Fibroblast of skin of left biceps (primary cell): ENCODE measurements around the gene GPR63.

Experiments used
- DNase-seq, 2 experiments: peaks; one replicate each; pipeline ENCODE4 v3.0.0-alpha.2; 2013; ENCODE audit warnings: low read depth in 2 of 2

The GPR63 gene

DNA sequence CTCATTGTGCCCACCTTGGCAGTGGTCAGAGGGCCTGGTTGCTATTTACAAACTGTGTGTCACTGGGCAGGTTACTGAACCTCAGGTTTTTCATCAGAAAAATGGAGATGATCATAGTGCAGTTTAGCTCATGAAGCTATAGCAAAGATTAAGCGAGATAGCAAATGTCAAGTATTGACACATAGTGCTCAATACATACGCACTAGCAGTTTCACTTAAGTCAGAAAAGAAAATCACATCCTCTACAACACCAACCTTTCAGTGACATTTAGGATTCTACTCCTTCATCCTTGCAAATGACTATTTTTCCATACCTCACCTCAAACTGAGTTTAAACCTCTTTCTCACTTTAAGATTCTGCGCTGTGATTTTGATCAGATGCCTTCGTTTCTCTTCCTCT lies 16.2 kb downstream of the GPR63 start:
- DNase-seq: no peak

DNA sequence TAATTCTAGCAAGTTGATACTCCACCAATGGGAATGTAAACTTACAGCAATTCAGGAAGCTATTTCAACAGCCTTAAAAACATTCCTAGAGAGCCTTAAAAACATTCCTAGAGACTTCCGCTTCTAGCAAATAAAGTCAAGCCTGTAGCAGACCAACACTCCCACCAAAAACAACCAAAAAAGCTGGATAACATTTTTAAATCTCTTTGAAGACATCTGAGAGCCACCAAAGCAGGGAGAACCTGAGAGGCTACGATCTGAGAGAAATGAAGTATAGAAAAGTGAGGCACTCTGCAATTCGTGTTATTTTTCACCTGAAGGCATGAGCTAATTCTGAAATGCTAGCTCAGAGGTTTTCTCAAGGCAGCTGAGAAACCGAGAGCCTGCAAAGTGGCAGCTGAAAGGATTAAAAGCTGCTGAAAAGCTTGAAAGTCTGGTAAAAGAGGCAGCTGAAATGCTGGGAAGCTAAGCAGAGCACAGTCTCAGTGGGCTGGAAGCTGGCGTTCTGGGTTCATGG lies 20.9 kb downstream of the GPR63 start:
- no peak for DNase-seq

DNA sequence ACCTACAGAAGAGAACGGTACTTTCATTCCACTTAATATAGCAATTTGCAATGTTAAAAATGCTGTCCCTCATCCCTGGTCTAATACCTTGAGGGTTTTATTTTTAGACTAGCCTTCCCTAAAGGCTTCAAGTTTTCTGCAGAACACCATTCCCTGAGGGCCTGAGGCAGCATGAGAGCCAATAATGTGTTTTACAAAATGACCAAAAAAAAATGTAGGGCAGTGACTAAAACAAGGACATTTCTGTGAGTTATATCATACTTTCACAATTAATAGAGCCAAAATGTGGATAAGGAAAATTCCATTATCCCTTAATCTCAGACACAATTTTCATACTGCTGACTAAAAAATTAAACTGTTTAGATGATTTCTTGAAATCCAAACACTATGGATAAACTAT lies 22.7 kb downstream of the GPR63 start:
- no peak for DNase-seq

DNA sequence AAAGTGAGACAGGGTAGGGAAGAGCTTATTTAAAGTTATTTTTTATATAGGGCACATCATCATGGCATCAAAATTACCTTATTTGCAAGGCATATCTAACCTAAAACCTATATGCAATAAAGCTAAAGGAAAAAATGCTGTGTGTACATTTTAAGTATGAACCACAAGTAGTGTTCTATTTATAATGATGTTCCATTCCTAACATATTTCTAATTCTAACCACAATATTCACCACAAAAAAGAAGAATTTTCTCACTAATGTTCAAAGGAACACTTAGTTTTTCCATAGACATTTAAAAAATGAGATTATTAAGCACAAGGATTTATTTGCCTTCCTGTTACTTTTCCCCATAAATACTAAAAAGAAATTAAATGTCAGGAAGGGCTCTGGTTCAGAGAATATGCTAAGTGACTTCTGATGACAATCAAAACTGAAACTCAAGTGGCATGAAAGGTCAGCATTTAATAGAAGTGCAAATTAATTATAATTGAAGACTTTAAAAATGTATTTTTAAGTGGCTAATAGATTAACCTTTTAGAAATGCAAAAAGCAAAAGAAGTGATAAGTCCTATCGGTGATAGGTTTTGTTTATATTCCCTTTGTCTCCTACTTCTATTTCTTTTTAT lies 25.1 kb downstream of the GPR63 start:
- peak; percentile 19 to 21 for DNase-seq

DNA sequence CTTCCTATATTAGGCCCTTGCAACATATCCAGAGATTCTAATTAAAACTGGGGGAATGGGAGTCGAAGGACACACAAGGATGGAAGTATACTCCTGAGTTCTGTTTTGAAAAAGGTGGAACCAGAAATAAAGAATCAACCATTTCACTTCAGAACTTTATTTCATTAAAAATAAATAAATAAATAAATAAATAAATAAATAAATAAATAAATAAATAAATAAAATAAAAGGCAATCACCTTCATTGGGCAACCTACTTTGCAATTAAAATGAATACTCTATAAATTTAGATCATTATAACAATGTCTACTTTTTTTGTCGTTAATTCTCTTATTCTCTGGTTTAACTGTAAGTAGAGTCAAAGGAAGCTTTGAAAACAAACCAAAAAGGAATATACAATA lies 25.6 kb downstream of the GPR63 start:
- DNase-seq: no peak

DNA sequence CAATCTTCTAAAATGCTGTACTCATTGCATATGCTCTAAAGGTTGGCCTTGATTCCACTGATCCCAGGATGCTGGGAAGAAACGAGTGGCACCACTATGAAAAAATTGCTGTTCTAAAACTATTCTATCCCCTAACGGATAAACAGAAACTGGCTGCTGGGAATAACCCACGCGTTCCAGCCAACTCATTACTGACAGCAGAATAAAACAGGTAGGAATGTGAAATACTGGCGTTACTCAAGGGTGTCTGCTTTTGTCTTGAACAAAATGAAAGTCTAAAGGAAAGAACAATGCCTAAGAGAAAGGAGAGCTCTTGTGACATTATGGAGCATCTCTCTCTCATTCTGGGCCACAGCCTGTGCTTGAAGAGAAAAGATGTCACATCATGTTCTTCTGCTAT lies 26.1 kb downstream of the GPR63 start:
- DNase-seq: no peak

DNA sequence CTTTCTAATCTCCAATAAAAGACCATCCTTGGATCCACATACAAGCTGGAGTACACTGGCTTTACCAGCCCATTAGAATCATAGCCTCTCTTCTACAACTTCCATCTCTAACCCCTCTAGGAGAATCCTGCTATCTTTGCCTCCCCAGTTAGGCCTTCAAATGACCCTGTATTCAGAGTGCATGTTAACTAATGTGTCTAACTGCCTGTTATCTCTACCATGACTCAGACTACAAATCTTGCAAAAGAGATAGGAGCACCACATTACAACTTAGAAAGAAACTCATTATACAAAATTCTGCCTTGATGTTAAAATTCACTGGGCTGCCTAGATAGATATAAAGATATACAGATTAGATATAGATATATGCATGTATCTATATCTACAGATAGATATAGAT lies 28.2 kb downstream of the GPR63 start:
- DNase-seq: no peak

DNA sequence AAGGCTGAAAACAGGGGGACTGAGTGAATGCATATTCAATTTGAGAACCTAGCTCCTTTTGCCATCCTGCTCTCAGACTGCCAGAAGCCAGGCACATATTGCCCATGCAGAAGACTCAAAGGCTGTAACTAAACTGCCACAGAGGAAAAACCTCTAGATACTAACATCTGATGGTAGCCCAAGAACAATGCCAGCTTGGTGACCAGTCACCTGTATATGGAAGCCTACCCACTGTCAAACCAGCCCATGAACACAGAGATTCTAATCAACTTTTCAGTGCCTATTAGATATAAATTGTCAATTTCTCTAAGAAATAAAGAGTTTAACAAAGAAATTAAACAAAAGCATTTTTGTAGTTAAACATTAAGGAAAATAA lies 34.2 kb downstream of the GPR63 start:
- DNase-seq: no peak

DNA sequence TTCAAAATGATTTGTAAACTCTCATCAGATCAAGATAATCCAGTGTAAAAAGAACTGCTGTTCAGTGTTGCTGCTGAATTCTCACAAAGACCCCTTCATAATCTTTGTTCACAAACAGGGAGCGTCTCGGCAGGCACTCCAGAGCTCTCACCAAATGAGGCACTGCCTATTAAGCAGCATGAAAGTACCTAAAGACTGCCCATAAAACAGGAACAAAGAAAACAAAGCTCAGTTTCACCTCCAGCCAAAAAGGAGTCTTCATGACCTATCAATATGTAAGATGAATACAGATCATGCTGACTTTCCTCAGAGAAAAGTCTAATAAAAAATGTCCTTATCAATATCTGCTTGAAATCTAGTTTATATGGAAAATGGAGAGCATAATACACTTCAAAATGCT lies 41.8 kb downstream of the GPR63 start:
- DNase-seq: no peak

DNA sequence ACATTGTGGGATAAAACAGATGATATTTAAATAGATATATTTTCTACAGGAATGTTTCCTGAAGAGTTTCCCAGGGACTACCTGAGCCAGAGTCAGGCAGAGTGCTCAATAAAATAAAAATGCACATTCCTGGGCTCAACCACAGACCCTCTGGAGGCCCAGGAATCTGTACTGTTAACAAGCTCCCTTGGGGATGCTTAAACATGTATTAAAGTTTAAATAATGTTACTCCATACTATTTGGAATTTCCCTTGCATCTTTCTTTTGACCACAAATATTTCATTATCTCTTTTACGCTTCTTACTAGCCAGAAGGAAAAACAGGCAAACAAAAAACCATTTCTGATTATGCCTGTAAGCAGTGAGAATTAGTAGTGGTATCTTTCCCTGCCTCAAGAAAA lies 42.3 kb downstream of the GPR63 start:
- peak; percentile 36 to 45 for DNase-seq

DNA sequence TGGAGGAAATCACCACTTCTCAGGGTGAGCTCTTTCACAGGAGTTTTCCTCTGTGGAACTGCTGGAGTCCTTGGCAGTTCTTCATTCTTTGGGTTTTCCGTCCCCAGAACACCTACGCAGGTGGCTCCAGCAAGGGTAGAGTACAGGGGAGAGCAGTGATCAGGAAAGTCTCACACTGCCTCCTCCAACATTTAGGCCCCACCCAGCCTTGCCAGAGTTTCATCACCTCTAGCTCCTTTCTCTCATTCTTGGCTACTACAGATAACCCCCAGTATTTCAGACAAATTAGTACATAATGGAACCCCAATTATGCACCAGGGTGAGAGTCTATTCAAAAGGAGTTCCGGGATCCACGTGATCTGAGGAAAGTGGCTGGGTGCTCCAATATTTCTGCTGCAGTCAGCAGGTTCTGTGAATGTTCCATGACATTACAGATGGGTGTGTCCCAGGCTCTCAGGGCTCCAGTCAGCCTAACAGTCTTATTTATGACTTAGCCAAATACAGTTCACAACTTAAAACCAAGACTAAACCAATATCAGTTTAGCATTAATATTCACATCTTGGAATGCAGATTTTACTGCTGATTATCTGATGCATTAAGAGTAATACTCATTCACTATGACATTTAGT lies 44.6 kb downstream of the GPR63 start:
- DNase-seq: no peak

DNA sequence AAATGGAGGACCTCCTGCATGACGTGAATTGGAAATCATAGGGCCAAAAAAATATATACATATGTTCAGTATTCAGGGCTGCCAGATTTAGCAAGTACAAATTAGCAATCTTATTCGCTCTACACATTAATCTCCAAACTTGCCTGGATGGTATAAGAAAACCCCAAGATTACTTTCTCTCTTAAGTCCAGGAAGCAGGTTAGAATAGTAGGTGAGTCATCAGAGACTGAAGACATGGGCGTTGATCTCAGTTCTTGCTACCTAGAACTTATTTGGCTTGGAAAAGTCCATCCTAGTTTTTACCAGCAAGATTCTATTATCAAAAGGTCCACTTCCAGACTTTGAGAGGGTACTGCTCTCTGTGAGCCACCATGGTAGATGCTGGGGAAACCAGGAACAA lies 47.4 kb downstream of the GPR63 start:
- no peak for DNase-seq

DNA sequence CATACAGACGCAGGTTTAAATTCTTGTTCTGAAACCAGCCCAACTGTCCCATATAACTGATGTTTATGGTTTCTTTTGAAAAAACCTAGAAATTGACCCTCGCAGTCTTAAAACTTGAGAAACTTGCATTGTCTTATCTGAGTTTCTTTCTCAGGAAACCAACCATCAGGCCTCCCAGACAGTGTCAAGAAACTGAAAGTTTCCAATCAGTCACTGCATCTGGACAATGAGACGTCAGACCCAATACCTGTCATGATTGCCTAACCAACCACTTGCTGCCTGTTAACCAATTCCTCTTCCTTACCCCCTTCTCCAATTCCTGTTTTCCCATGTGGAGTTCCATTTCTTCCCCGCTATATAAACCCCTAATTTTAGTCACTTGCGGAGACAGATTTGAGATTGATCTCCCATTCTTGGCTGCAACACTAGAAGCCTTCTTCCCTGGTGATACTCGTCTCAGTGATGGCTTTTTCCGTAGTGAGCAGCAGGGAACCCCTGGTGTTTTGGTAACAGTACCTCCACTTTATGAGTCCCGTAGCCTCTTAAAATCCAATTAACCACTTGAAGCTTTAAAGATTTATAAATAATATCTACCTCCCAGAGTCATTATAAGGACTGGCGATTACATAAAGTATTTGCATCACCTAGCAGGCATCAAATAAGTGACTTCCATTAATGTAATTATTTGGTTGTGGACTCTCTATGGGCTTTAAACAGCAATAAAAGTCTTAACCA lies 49.3 kb downstream of the GPR63 start:
- DNase-seq: no peak

DNA sequence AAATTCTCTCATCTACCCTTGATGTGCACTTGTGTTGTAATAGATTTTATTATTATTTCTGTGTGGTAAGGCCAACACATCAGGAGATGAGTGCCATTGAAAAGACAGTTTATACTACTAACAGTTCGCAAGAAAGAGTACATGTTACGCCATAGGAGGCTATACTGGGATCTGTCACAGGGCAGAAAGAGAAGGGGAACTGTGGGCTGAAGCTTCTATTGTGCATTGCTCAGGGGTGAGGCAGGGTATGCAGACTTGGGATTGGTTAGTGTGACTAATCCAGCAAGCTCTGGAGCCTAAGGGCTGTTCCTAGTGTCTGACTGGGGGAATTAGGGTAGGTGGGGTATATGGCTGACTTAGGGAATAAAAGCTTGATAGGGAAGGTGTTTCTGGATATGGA lies 50.9 kb downstream of the GPR63 start:
- no peak for DNase-seq

DNA sequence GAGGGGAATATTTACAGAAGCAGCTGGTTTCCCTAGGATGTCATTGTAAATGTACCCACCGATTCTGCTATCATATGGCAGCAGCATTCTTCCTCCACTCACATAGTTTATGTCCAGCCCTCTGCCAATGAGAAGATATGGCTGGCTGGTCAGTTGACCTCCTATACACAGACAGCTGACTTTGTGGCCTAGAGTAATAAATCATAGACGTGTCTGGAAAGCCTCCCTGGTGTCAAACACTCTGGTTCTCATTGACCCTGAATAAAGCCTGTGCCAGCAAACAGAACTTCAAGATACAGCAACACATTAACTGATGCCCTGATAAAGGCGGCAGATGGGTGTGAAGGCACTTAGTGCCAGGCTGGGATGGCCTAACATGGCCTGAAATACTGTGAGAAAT lies 52.6 kb downstream of the GPR63 start:
- no peak for DNase-seq

DNA sequence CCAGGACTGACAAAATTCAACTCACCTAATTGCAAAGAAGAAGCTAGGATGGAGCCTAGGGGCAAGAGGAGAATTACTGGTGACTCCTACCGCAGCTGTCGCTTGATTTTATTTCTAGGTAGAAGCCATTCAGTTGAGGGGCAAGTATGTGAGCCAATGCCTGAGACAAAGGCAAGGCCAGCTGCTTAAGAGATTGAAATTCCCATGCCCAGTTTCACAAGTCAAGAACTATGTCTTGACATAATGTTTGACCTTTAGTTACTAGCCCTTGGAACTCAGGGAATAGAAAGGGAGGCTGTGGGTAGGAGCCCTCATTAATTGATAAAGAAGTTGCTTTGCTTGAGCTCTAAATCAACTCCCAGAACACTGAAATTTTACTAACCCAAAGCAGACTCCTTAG lies 54.0 kb downstream of the GPR63 start:
- DNase-seq: no peak

DNA sequence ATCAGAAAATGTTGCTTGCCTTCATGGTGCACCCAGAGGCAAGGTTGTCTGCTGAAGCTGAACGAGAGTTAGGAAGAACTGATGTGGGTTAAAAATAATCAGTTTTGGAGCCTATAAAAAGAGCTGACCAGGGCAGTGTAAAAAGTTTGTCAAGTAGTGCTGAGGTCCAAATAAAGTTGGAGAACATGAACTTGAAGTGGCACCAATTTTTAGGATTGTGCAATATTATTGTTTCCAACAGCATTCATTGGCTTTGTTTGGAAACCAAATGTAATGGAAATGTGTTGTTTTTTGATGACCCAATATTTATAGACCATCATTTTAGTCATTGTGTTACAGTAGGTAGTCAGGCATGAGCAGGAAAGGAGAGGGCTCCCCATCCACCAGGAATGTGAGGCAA lies 55.7 kb downstream of the GPR63 start:
- DNase-seq: no peak

DNA sequence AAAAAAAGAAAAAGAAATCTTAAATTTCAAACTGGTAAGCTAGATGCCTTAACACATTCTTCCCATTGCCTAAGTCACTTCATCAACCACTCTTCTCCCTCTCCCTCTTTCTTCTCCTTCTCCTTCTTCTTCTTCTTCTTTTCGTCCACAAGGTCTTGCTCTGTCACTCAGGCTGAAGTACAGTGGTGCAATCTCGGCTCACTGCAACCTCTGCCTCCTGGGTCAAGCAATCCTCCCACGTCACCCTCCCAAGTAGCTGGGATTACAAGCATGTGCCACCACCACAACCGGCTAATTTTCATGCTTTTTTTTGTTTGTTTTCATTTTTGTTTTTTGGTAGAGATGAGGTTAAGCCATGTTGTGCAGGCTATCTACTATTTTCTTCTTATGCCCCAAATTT lies 60.2 kb downstream of the GPR63 start:
- DNase-seq: no peak

DNA sequence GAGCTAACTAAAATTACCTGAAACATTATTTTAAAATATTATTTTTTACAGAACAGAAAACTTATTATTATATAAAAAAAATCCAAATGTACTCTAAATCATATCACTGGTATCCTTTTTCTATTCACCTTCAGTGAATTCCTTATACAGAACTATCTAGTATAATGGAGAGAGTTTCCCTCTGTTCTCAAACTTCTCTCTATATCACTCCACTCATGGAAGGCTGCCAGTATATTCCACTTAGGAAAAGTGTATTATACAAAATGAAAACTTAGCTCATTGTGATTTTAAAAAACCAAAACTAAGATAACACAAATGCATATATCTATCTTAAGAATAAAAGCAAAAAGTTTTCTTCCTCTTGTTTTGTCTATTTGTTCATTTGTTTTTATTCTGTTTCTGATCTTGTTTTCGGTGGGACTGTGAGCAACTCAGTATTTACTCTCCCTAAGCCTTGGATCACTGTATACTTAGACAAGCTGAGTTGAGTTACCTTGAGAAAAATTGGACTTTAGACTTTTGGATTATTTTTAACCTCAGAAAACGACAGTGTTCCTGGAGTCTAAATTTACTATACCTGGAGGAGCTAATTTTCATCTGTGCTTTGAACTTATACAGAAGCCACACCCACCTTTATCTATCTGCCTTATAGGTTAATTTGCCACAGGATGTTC lies 61.4 kb downstream of the GPR63 start:
- no peak for DNase-seq

DNA sequence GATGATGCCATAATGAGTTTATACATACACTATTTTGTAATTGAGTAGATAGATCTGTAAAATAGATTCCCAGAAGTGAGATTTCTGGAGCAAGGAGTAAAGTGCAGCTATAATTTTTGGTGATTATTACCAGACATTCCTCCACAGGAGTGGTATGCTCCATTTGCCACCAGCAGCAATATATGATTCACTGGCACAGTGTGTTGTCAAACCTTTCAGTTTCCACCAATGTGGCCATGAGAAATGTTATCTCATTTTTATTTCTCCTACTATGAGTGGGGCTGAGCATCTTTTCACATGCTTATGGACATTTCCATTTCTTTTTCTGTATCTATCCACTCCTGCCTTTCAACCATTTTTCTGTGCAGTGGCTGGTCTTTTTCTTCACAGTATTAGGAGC lies 70.5 kb downstream of the GPR63 start:
- DNase-seq: no peak

DNA sequence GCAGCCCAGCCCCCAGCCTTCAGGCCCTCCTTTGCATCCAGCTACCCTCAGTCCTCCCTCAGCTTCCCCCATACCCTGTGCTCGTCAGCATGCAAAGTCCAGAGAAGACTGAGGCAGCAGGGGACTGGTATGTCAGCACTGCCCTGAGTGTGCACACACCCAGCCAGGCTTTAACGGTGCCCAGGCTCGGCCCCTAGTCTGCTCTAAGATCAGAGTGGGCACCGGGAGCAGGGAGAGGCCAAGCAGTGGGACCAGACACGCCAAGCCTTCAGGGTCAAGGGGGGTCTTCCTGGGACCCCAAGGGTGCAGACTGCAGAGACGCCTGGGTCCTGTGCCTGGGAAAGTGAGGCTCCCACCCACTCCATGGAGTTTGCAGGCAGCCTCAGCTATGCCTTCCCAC lies 74.7 kb downstream of the GPR63 start:
- no peak for DNase-seq

DNA sequence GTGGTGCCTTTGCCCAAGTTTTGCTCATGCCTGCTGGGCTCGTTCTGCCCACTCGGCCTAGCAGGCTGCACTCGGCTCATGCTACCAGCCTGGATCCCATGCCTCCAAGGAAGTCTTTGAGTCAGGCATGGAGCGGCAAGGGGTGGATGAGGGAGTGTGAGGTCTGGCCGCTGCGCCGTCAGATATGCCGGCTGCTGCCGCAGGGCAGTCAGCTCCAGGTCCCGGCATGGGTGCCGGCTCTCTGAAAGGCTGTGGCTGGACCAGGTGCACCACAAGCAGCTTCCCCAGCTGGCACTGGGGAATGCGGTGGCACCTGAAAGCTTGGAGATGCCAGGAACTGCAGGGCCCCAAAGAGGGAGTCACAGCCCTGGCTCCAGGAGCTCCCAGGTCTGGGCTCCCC lies 75.5 kb downstream of the GPR63 start:
- no peak for DNase-seq
